Stimulated activated CD8-positive, alpha-beta memory T cell treated with anti-CD3 and anti-CD28 coated beads, Interleukin-7, amount 100 ng/mL, for 24 hours (primary cell): ENCODE data around the gene PTCD2.

Source experiments
- DNase-seq: peaks from one replicate; pipeline ENCODE4 v3.0.0-alpha.2; 2020; ENCODE audit warnings: low read depth

PTCD2 gene

GRCh38 chr5:72346398-72346797 lies 26.2 kb downstream of the PTCD2 start:
- DNase-seq: no peak

- no peak for DNase-seq
Observed at GRCh38 chr5:72347801-72348308, 27.7 kb downstream of the PTCD2 start.

GRCh38 chr5:72351376-72351775 lies 31.2 kb downstream of the PTCD2 start:
- DNase-seq: no peak

- no peak for DNase-seq
Observed at GRCh38 chr5:72352616-72353015, 32.4 kb downstream of the PTCD2 start.

GRCh38 chr5:72353046-72353445 lies 32.9 kb downstream of the PTCD2 start:
- no peak for DNase-seq

DNA sequence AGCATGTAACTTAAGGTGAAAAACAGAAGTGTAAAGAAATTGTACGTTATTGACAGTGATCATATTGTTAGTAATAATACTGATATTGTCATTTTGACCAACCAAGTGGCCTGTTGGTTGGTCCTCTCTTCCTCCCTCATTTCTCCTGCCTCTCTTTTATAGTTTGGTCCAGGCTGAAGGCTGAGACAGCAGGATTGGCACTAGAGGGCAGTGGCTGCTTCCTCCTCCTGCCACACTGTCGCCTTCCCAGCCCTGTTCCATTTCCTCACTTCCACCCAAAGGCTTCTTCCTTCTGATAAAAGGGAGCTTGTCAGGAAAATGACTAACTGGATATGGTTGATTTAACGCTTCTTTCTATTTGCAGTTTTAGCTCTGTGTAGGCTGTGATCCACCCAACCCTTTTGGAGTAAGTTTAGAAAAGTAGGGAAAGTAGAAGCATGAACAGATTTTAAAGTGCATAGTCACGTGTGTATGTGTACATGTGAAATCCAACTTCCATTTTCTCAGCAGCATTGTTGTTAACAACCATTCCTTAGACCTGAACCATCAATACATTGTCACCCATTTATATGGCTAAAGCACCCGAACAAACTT lies 35.6 kb downstream of the PTCD2 start:
- DNase-seq: no peak

- no peak for DNase-seq
Observed at GRCh38 chr5:72356361-72356760, 36.2 kb downstream of the PTCD2 start.

DNA sequence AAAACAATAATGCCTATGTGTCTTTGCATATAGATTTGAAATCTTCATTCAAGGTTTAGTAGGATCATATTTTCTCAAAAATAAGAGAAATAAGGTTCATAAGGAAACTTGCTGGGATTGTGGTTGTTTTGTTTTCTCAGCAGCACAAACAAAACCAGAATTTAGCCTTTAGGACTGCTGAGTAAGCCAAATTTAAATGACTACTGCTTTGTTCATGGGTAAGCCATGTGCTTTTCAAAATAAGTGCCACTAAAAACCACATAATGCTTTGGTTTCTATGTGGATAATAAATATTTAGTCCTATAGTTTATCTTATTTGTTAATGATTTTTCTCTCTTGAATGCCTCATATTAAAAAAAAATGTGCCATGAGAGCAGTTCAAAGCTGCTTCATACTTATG lies 38.8 kb downstream of the PTCD2 start:
- no peak for DNase-seq

DNA sequence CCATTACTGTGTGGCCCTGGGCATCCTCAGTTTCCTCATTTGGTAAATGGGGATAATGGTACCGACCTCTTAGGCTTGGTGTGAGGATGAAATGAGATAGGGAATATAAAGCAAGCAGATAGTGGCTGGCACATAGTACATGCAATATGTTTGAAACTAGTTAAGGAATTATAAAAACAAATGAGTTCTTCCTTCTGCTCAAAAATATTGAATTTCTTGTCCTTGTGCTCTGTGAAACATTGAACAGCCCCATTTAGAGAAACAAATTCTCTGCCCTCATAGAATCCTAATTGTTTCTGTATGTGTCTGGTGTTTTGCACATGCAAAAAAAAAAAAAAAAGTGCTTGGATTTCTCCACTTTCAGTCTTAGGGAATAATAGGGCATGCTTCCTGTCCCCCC lies 39.7 kb downstream of the PTCD2 start:
- no peak for DNase-seq

GRCh38 chr5:72363166-72363802 lies 43.1 kb downstream of the PTCD2 start:
- no peak for DNase-seq

- DNase-seq: no peak
Observed at GRCh38 chr5:72364171-72364570, 44.0 kb downstream of the PTCD2 start.

- DNase-seq: no peak
Observed at GRCh38 chr5:72364951-72365350, 44.8 kb downstream of the PTCD2 start.

DNA sequence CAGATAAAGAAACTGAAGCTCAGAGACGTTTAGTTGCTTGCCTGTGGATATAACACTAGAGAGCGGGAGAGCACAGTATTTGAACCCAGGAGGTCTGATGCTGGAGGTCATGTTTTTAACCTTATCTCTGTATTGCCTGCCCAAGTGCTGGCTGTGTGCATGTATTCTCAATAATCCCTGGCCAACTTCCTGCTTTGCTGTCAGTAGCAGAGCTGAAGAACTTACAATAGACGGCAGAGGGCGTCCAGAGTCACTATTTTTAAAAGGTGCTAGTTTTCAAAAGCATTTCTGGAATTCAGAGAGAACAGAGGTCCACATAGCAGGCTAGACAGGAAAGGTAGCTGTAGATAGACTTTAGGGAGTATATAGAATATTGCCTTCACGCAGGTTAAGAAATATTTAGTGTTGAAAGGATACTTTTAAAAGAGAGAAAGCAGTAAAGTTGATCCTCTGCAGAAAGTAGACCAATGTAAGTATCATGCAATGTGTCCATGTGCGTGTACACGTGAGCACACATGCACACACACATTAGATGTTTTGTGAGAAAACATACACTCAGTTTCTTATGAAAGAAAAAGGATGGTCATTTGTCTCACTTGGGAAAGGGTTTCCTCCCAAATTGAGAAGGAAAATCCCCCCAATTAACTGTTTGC lies 46.3 kb downstream of the PTCD2 start:
- no peak for DNase-seq

DNA sequence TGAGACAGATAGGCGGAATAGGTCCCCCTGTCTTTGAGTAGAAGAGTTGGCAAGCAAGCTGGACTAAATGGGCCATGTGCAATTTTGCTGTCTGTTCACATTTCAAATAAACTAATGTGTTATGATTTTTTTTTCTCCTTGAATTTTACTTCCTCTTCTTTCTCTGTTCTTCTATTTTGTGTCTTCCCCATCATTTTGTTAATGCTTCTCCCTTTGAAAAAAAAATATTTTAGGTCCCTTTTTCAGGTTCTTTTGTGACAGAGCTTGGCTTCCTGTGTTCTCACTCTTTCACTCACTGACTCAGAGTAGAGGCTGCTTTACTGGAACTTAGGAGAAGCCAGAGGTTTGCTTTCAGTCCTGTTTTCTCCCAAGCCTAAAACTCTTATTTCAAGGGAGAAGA lies 48.1 kb downstream of the PTCD2 start:
- no peak for DNase-seq

DNA sequence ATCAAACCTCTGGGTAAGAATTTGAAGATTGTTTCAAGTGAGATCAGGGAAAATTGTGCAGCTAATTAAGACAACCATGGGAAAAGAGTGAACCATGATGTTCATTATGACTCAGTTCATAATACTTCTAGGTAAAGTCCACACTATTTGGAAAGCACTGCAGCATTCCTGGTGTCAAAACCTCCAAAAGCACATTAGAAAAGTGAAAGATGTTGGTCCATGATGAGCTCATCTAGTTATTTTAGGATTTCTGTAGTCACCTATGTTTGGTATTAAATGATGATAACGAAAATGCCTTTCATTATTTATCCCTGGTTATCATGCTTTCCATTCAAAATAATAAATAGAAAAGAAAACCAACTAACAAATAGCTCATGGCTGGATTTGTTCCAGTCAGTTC lies 49.1 kb downstream of the PTCD2 start:
- no peak for DNase-seq

DNA sequence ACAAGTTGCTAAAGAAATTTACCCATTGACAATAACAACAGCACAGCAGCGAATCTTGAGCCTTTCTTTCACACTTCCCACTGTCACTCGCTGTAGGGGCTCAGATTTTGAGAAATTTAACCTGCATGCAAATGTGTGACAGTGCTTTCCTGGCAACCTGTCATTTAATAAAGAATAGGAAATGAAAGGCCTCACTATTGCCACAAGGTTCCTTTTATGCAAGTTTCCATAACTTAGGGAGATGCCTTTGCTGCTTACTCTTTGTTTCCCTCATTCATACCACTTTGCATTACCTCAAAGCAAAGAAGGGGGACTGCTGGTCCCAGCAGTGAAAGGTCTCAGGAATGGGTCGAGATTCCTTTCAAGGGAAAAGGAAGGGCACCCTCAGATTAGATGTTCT lies 49.5 kb downstream of the PTCD2 start:
- no peak for DNase-seq

DNA sequence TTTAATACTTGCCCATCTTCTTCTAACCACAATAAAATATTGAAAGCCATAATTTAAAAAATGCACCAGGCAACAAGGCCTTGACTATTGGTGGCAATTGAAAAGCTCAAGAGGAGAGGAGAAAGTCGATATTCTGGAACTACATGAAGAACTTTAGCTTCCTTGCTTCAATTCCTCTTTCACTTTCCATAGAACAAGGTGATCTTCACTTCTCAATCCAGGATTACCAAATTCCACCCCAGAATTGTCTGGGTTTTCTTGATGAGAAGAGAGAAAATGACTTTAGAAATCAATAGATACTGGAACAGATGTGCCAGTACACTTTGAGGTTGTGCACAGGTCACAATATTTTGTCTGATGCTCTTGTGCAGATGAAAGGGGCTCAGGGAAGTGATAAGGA lies 52.2 kb downstream of the PTCD2 start:
- no peak for DNase-seq

DNA sequence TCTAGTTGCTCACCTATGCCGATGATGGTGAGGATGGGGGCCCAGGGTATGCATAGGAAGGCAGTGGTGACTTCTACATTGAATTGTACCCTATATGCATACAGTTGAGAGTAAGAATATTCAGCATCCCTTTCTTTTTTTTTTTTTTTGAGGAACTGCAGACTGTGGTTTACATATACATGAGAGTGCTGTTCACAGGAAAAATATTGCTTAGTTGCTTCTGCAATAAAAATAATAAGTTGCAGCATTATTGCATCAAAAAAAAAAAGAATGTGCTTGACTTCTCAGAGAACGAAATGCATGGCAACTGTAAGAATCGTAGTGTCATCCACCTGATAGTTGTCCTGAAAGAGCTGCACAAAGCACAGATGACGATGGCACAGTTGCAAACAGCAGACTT lies 52.8 kb downstream of the PTCD2 start:
- DNase-seq: no peak

DNA sequence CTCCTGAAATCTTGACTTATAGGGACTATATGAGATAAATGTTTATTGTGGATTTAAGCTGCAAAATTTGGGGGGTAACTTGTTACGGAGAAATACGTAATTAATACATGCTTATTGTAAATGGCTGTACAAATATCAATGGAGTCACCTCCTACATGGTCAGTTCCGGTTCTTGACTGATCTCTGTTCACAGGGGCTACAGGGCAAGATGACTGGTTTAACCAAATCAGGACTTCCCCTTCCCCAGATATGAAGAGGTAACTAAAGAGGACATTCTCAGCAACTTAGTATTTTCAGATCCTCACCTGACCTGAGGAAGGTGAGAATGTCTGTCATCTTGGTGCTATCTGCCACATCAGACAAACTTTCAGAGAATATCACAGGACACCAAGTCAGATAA lies 54.7 kb downstream of the PTCD2 start:
- DNase-seq: no peak

DNA sequence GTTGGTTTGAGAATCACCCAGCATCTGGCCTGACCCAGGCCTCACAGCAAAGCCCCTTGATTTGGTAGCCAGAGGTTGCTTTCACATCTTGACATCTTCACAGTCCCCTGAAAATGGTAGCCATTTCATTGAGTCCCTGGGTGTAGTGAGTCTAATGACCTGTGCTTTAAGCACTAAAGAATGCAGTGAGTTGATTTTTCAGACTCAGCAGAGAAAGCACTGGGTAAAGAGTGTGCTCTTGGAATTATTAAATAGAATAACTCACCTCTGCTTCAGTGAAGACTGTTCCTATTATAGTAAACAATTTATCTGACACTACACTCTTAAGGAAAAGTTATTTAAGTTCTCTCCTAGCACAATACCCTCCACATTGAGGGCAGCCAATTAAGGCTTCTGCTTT lies 56.2 kb downstream of the PTCD2 start:
- DNase-seq: no peak

GRCh38 chr5:72377910-72378638 lies 57.9 kb downstream of the PTCD2 start:
- DNase-seq: no peak

GRCh38 chr5:72378639-72379289 lies 58.6 kb downstream of the PTCD2 start:
- no peak for DNase-seq
